Osteoblast (primary cell): ENCODE results near the gene MRPL22. TPM values are rescaled to one million over a fixed set of nuclear protein-coding genes. Genes with fewer than 3 reads are reported as not detected.

Experiments used
- DNase-seq: peaks from one replicate; pipeline ENCODE4 v3.0.0; 2011; ENCODE audit warnings: low spot score, mixed read lengths; ENCODE audit not compliant: insufficient read length; ENCODE audit errors: missing footprints
- H2AFZ ChIP-seq: 2 replicates; pipeline ENCODE4 v1.6.0; 2011; ENCODE audit warnings: mild to moderate bottlenecking, low read length
- H3K27ac ChIP-seq: 2 replicates; pipeline ENCODE4 v1.5.1; 2011; ENCODE audit warnings: mild to moderate bottlenecking, low read depth, low read length, moderate library complexity
- H3K27me3 ChIP-seq: 2 replicates; pipeline ENCODE4 v1.6.0; 2012; ENCODE audit warnings: mild to moderate bottlenecking, control low read depth, inconsistent platforms, low read length, moderate library complexity; ENCODE audit not compliant: insufficient read depth
- H3K36me3 ChIP-seq: 2 replicates; pipeline ENCODE4 v1.5.1; 2011; ENCODE audit warnings: mild to moderate bottlenecking, low read length, control low read depth, moderate library complexity; ENCODE audit not compliant: insufficient read depth
- H3K4me1 ChIP-seq: 2 replicates; pipeline ENCODE4 v1.5.1; 2011; ENCODE audit warnings: mild to moderate bottlenecking, low read length, control low read depth, moderate library complexity; ENCODE audit not compliant: insufficient read depth
- H3K4me2 ChIP-seq: 2 replicates; pipeline ENCODE4 v1.6.0; 2011; ENCODE audit warnings: mild to moderate bottlenecking, low read length; ENCODE audit not compliant: insufficient read depth
- H3K4me3 ChIP-seq: fragments of 200-600 bp; sonication (generic); 3 replicates; pipeline ENCODE4 v1.5.1; 2012; ENCODE audit warnings: mild to moderate bottlenecking, low read length, inconsistent platforms; ENCODE audit not compliant: insufficient read depth
- H3K79me2 ChIP-seq: 2 replicates; pipeline ENCODE4 v1.6.0; 2012; ENCODE audit warnings: mild to moderate bottlenecking, low read length, control low read depth, inconsistent platforms; ENCODE audit not compliant: insufficient read depth
- H3K9me3 ChIP-seq: 2 replicates; pipeline ENCODE4 v1.5.1; 2011; ENCODE audit warnings: low read depth, low read length, control low read depth
- H4K20me1 ChIP-seq: 2 replicates; pipeline ENCODE4 v1.6.0; 2012; ENCODE audit warnings: mild to moderate bottlenecking, low read length, control low read depth; ENCODE audit not compliant: insufficient read depth
- CTCF ChIP-seq: IDR thresholded peaks from 2 replicates; pipeline ENCODE4 v1.5.1; 2011; ENCODE audit warnings: mild to moderate bottlenecking, low read depth, low read length, moderate library complexity; ENCODE audit errors: extremely low read depth
- total RNA-seq: library from RNA; depleted of rRNA; stranded (reverse); fragments of >200 nt; gene quantifications from 2 replicates; pipeline ENCODE4 v1.2.3, GENCODE V29; 2012

MRPL22 gene
- 13.3 and 17.4 TPM in 2 replicates for total RNA-seq

GRCh38 chr5:154940772-154941620 is at the start of gene MRPL22:
TSS of gene MRPL22 (plus strand) at chr5:154941073. CDS start at chr5:154941111, 38 bp downstream.
- no peaks in the 10 kb centered on the region for H3K36me3 ChIP-seq
- no peaks in the 10 kb centered on the region for H3K9me3 ChIP-seq
- H4K20me1 ChIP-seq = peaks cover 4% of the 10 kb centered on the region
- peaks cover 22% of the 10 kb centered on the region for H3K4me1 ChIP-seq
- no peaks in the 10 kb centered on the region for H3K27me3 ChIP-seq
- no peak for TF ChIP-seq CTCF
- peak; percentile 97 for DNase-seq
- peak within 1 kb of the TSS; percentile 99 for H3K4me2 ChIP-seq
- H3K27ac ChIP-seq = peak within 1 kb of the TSS; percentile 80
- peaks cover 61% of the 10 kb centered on the region for H3K79me2 ChIP-seq
- H3K4me3 ChIP-seq = peak within 1 kb of the TSS; percentile 89
- peak within 1 kb of the TSS; percentile 99 for H2AFZ ChIP-seq

GRCh38 chr5:154892369-154892771 is 48.5 kb upstream of the MRPL22 start:
- no peaks in the 10 kb centered on the region for H3K9me3 ChIP-seq
- no peak for TF ChIP-seq CTCF
- no peaks in the 10 kb centered on the region for H3K4me1 ChIP-seq
- no peak for DNase-seq
- H3K79me2 ChIP-seq = no peaks in the 10 kb centered on the region
- H2AFZ ChIP-seq = no peak overlapping the region
- H3K27me3 ChIP-seq = no peaks in the 10 kb centered on the region
- no peak overlapping the region for H3K4me2 ChIP-seq
- H3K4me3 ChIP-seq = no peak overlapping the region
- H3K36me3 ChIP-seq = peaks cover 60% of the 10 kb centered on the region
- H4K20me1 ChIP-seq = no peaks in the 10 kb centered on the region
- no peak overlapping the region for H3K27ac ChIP-seq

GRCh38 chr5:154893381-154893780 is 47.5 kb upstream of the MRPL22 start:
- Histone ChIP-seq H3K36me3 (peaks cover 57% of the 10 kb centered on the region), H3K4me2 (no peak overlapping the region), H3K4me3 (no peak overlapping the region), H2AFZ (no peak overlapping the region), H3K27ac (no peak overlapping the region), H3K9me3 (no peaks in the 10 kb centered on the region), H3K79me2 (no peaks in the 10 kb centered on the region), H3K27me3 (no peaks in the 10 kb centered on the region), H3K4me1 (no peaks in the 10 kb centered on the region), H4K20me1 (no peaks in the 10 kb centered on the region)
- no peak for TF ChIP-seq CTCF
- no peak for DNase-seq
